HG02588 (cell line): ENCODE measurements around the gene EVI5.
"Not testable (repeated sequence)": the region's sequence is repeated elsewhere in the genome, so short reads cannot be mapped to it uniquely, and the experiment has no call there.

ENCODE experiments used
- ATAC-seq: cut with Tn5 transposase; IDR thresholded peaks from one replicate; pipeline ENCODE4 v1.9.1; 2021; ENCODE audit warnings: mild to moderate bottlenecking, moderate library complexity; ENCODE audit not compliant: unreplicated experiment

Gene EVI5

GRCh38 chr1:92698932-92699331, 86.0 kb downstream of the EVI5 start:
- ATAC-seq = no peak

- ATAC-seq = no peak
These were observed 89.8 kb downstream of the EVI5 start for GRCh38 chr1:92695104-92695503.

GRCh38 chr1:92691925-92692324, 93.0 kb downstream of the EVI5 start:
- no peak for ATAC-seq

GRCh38 chr1:92690212-92690906, 94.5 kb downstream of the EVI5 start:
- ATAC-seq = no peak

- no peak for ATAC-seq
These were observed 104.9 kb downstream of the EVI5 start for GRCh38 chr1:92679980-92680379.

- no peak for ATAC-seq
These were observed 121.1 kb downstream of the EVI5 start for GRCh38 chr1:92663775-92664174.

- no peak for ATAC-seq
These were observed 122.9 kb downstream of the EVI5 start for GRCh38 chr1:92662048-92662447.

- ATAC-seq = no peak
These were observed 127.2 kb downstream of the EVI5 start for GRCh38 chr1:92657701-92658100.

GRCh38 chr1:92655197-92655801, 129.6 kb downstream of the EVI5 start:
- no peak for ATAC-seq

GRCh38 chr1:92653605-92654381, 131.1 kb downstream of the EVI5 start:
- no peak for ATAC-seq

GRCh38 chr1:92640686-92641085, 144.2 kb downstream of the EVI5 start:
- ATAC-seq = not testable (repeated sequence)

GRCh38 chr1:92638498-92638897, 146.4 kb downstream of the EVI5 start:
- no peak for ATAC-seq

GRCh38 chr1:92635203-92635602, 149.7 kb downstream of the EVI5 start:
- ATAC-seq = not testable (repeated sequence)

- ATAC-seq = no peak
These were observed 161.6 kb downstream of the EVI5 start for GRCh38 chr1:92623187-92623778.

GRCh38 chr1:92619466-92620189, 165.3 kb downstream of the EVI5 start:
- no peak for ATAC-seq

- ATAC-seq = no peak
These were observed 183.9 kb downstream of the EVI5 start for GRCh38 chr1:92601044-92601443.

GRCh38 chr1:92599184-92599583, 185.7 kb downstream of the EVI5 start:
- ATAC-seq = no peak

GRCh38 chr1:92589361-92589760, 195.5 kb downstream of the EVI5 start:
- not testable (repeated sequence) for ATAC-seq

- ATAC-seq = peak; percentile 52
These were observed 197.5 kb downstream of the EVI5 start for GRCh38 chr1:92587445-92587844.

- ATAC-seq = no peak
These were observed 199.1 kb downstream of the EVI5 start for GRCh38 chr1:92585831-92586230.

GRCh38 chr1:92584810-92585209, 200.1 kb downstream of the EVI5 start:
- not testable (repeated sequence) for ATAC-seq
